Vagina (tissue), 2 donors: ENCODE data around the gene TRPM5. TPM values are rescaled to one million over a fixed set of nuclear protein-coding genes. Genes with fewer than 3 reads are reported as not detected.

Source experiments
- DNase-seq, 2 donors: peaks; one replicate each; pipeline ENCODE4 v3.0.0-alpha.2; 2017; ENCODE audit errors: extremely low spot score in 2 of 2
- H3K27ac ChIP-seq: fragments of 200-600 bp; sonication (generic); one replicate; pipeline ENCODE4 v1.5.1; 2019
- H3K27me3 ChIP-seq: fragments of 200-600 bp; sonication (generic); one replicate; pipeline ENCODE4 v1.5.1; 2019
- H3K36me3 ChIP-seq, 2 donors: fragments of 200-600 bp; sonication (generic); one replicate each; pipeline ENCODE4 v1.5.1; 2017 to 2019
- H3K4me1 ChIP-seq: fragments of 200-600 bp; sonication (generic); one replicate; pipeline ENCODE4 v1.5.1; 2019
- H3K4me3 ChIP-seq, 2 donors: fragments of 200-600 bp; sonication (generic); 1 replicate in 1 of 2; 2 replicates in 1 of 2; pipeline ENCODE4 v1.5.1; 2016 to 2019
- H3K9me3 ChIP-seq: fragments of 200-600 bp; sonication (generic); one replicate; pipeline ENCODE4 v1.5.1; 2019
- POLR2A ChIP-seq, 2 donors: fragments of 450-650 bp; IDR thresholded peaks; one replicate each; pipeline ENCODE4 v1.6.1; 2017; ENCODE audit warnings: antibody characterized with exemption in 2 of 2, mild to moderate bottlenecking in 2 of 2, moderate library complexity in 2 of 2
- POLR2AphosphoS5 ChIP-seq, 2 donors: sonication (generic); formaldehyde crosslinking; IDR thresholded peaks; one replicate each; pipeline ENCODE4 v1.9.0; 2017; ENCODE audit warnings: antibody characterized with exemption in 2 of 2, mild to moderate bottlenecking in 2 of 2, low read depth in 1 of 2; ENCODE audit not compliant: insufficient read depth in 1 of 2
- intact Hi-C: fragments of 100-400 bp; cut with DNase I; formaldehyde crosslinking; loops from one replicate; pipeline ENCODE4 v1.15.1; 2023
- total RNA-seq: library from RNA; depleted of rRNA; stranded (reverse); fragments of >200 nt; gene quantifications from one replicate; pipeline ENCODE4 v1.2.3, GENCODE V29; 2016
- TF ChIP-seq, protein P1 (sequence below), 3 experiments: fragments of 450-650 bp in 2 of 3; fragments of 200-600 bp in 1 of 3; sonication (generic) in 1 of 3; IDR thresholded peaks; one replicate each; pipeline ENCODE4 v1.5.1; 2017 to 2019; ENCODE audit warnings: antibody characterized with exemption in 3 of 3, mild to moderate bottlenecking in 2 of 3, moderate library complexity in 2 of 3

The TRPM5 gene
- total RNA-seq, 1 donor from 2014 or later, result not detected

DNA sequence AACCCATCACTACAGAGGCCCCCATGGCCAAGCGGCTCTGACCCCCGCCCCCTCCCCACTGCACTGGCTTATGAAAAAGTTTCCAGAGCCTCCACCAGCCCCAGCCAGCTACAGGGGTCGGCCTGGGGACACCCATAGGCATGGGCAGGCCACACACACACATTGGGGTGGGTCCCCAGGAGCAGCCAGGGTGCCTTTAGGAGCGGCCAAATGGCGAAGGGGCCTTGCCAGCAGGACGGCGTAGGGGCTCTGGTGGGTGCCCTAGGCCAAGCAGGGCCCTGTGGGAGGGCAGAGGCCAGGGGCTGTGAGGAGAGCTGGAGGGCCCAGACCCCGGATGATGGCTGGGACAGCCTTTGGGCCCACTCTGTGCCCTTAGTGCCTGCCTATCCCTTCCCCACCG, 33.7 kb downstream of the TRPM5 start:
- H3K27me3 ChIP-seq, result no peaks in the 10 kb centered on the region
- no peak overlapping the region for H3K27ac ChIP-seq
- no peak overlapping the region for H3K4me3 ChIP-seq
- DNase-seq, result no peak
- no peaks in the 10 kb centered on the region for H3K4me1 ChIP-seq
- TF ChIP-seq, protein P1, sequence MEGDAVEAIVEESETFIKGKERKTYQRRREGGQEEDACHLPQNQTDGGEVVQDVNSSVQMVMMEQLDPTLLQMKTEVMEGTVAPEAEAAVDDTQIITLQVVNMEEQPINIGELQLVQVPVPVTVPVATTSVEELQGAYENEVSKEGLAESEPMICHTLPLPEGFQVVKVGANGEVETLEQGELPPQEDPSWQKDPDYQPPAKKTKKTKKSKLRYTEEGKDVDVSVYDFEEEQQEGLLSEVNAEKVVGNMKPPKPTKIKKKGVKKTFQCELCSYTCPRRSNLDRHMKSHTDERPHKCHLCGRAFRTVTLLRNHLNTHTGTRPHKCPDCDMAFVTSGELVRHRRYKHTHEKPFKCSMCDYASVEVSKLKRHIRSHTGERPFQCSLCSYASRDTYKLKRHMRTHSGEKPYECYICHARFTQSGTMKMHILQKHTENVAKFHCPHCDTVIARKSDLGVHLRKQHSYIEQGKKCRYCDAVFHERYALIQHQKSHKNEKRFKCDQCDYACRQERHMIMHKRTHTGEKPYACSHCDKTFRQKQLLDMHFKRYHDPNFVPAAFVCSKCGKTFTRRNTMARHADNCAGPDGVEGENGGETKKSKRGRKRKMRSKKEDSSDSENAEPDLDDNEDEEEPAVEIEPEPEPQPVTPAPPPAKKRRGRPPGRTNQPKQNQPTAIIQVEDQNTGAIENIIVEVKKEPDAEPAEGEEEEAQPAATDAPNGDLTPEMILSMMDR (IDR thresholded peaks at IDR 0.05), result no peak
- TF ChIP-seq POLR2AphosphoS5 (IDR thresholded peaks at IDR 0.05; ENCODE audit: insufficient read depth in 1 of 2, low read depth in 1 of 2), result no peak
- no peak for TF ChIP-seq POLR2A (IDR thresholded peaks at IDR 0.05)
- no peaks in the 10 kb centered on the region for H3K9me3 ChIP-seq
- intact Hi-C loops, result no loop called here
- H3K36me3 ChIP-seq, result no peaks in the 10 kb centered on the region

DNA sequence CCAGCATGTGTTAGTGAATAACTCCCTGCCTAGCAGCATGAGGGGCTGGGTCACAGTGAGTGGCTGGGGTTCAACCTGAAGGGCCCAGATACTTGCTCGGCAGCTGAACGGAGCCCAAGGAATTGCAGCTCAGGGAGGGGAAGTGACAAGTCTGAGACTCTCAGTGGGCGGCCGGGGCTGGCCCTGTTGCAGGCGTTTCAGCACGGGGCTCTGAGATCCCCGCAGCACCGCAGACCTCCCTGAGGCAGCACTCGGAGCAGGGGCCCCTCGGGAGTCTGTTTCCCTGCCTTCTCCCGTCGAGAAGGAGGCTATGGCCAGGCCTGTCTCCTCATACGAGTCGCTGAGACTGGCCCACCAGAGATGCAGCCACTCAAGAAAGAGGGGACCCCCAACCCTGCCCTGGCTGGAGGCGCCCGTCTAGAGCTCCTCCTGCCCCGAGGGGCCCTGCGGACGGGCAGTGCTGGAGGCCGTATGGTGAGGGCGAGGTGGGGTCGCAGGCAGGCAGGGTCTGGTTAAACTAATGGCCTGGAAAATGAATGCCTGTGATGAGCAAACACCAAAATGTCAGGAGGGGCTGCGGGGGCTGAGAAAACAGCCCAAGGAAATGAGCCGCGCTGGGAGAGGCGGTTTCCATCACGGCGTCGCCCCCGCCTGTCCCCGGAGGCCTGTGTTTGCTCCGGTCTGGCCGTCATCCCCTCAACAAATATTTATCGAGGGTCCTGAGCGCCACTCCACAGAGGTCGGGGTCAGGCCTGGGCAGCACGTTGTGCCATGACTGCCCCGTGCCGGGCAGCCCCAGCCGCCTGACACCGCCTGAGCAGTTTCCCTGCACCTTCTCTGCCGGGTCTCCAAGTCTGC, 34.5 kb downstream of the TRPM5 start:
- Histone ChIP-seq H3K36me3 (no peaks in the 10 kb centered on the region), H3K4me1 (no peaks in the 10 kb centered on the region), H3K27ac (no peak overlapping the region), H3K4me3 (no peak overlapping the region), H3K27me3 (no peaks in the 10 kb centered on the region), H3K9me3 (no peaks in the 10 kb centered on the region)
- no peak for DNase-seq
- intact Hi-C loops, result no loop called here
- no peak for TF ChIP-seq POLR2A (IDR thresholded peaks at IDR 0.05)
- TF ChIP-seq, protein P1 (IDR thresholded peaks at IDR 0.05), result no peak
- TF ChIP-seq POLR2AphosphoS5 (IDR thresholded peaks at IDR 0.05; ENCODE audit: insufficient read depth in 1 of 2, low read depth in 1 of 2), result no peak

DNA sequence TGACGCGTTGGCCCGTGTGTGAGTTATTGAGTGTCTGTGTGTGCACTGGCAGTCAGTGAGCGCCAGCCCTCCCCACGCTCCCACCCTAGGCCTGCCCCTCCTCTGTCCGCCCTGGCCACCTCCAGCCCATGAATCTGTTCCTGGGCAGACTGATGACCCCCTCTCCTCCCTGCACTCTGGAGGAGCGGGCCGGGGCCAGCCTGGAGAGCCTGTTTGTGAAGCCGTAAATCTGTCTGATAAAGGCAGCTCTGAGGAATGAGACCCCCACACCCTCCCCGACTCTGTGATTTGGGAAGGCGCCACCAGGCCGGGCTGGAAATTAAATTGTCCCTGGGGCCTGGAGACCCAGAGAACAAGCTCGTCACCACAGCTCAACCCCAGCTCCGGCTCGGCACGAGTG, 35.2 kb downstream of the TRPM5 start:
- Histone ChIP-seq H3K4me3 (no peak overlapping the region), H3K36me3 (peaks cover 0 to under 1% of the 10 kb centered on the region in 2 donors), H3K27ac (no peak overlapping the region), H3K9me3 (no peaks in the 10 kb centered on the region), H3K27me3 (no peaks in the 10 kb centered on the region), H3K4me1 (no peaks in the 10 kb centered on the region)
- intact Hi-C loops, result no loop called here
- TF ChIP-seq POLR2AphosphoS5 (IDR thresholded peaks at IDR 0.05; ENCODE audit: insufficient read depth in 1 of 2, low read depth in 1 of 2), result no peak
- TF ChIP-seq POLR2A (IDR thresholded peaks at IDR 0.05), result no peak
- TF ChIP-seq, protein P1 (IDR thresholded peaks at IDR 0.05), result no peak
- no peak for DNase-seq

DNA sequence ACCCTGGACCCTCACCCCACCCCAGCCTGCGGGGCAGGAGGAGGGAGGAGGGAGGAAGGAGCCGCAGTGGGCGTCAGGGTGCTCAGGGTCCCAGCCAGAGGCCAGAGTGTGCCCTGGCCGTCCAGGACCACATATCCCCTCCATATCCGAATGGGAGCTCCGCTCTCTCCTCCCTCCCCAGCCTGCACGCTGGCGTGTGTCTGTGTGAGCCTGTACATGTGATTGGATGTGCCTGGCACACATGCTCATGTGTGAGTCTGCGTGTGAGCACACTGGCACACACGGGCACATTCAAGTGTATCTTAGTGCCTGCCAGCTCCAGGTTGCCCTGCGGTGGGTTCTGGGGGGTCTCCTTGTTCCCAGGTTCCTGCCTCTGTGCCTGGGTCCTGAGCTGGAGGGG, 35.6 kb downstream of the TRPM5 start:
- H3K9me3 ChIP-seq, result no peaks in the 10 kb centered on the region
- no peaks in the 10 kb centered on the region for H3K4me1 ChIP-seq
- no peak for DNase-seq
- no peak overlapping the region for H3K27ac ChIP-seq
- H3K27me3 ChIP-seq, result no peaks in the 10 kb centered on the region
- intact Hi-C loops, result no loop called here
- peaks cover 0 to 5% of the 10 kb centered on the region in 2 donors for H3K36me3 ChIP-seq
- TF ChIP-seq, protein P1 (IDR thresholded peaks at IDR 0.05), result no peak
- TF ChIP-seq POLR2AphosphoS5 (IDR thresholded peaks at IDR 0.05; ENCODE audit: insufficient read depth in 1 of 2, low read depth in 1 of 2) (no peak), POLR2A (IDR thresholded peaks at IDR 0.05) (no peak)
- H3K4me3 ChIP-seq, result no peak overlapping the region

DNA sequence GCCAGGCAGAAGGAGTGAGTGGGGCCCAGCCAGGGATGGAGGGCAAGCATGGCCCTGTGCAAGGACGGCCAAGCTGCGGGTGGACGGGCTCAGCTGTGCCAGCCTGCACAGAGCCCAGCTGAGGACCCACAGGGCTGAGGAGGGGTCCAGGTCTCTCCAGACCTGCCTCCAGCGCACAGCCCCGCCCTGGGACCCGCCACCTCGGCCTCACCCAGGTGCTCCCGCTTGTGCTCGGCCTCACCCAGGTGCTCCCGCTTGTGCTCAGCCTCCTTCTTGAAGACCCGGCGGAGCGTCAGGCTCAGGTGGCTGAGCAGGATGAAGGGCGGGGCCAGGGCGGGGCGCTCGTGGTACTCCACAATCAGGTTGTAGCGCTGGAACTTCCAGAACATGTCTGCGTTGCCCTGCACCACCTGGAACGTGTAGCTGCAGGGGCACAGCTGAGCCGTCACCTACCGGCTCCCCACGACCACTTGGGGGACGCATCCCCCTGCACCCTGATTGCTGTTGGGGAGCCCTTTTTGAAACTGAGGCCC, 37.4 kb downstream of the TRPM5 start:
- TF ChIP-seq POLR2A (IDR thresholded peaks at IDR 0.05) (no peak), POLR2AphosphoS5 (IDR thresholded peaks at IDR 0.05; ENCODE audit: insufficient read depth in 1 of 2, low read depth in 1 of 2) (no peak)
- TF ChIP-seq, protein P1 (IDR thresholded peaks at IDR 0.05), result no peak
- intact Hi-C loops, result no loop called here
- no peak for DNase-seq
- H3K36me3 ChIP-seq, result peaks cover 0 to 22% of the 10 kb centered on the region in 2 donors
- no peaks in the 10 kb centered on the region for H3K27me3 ChIP-seq
- H3K4me1 ChIP-seq, result peaks cover 7% of the 10 kb centered on the region
- no peaks in the 10 kb centered on the region for H3K9me3 ChIP-seq
- no peak overlapping the region for H3K4me3 ChIP-seq
- no peak overlapping the region for H3K27ac ChIP-seq
